Renal cortical epithelial cell (primary cell): ENCODE measurements around the gene PHKA1. TPM values are rescaled to one million over a fixed set of nuclear protein-coding genes. Genes with fewer than 3 reads are reported as not detected.
"Not testable (repeated sequence)": the region's sequence is repeated elsewhere in the genome, so short reads cannot be mapped to it uniquely, and the experiment has no call there.

ENCODE experiments used
- DNase-seq: peaks from one replicate; pipeline ENCODE4 v3.0.0-alpha.2; 2011; ENCODE audit warnings: low read depth
- total RNA-seq: library from RNA; depleted of rRNA; stranded (reverse); fragments of >200 nt; gene quantifications from 2 replicates; pipeline ENCODE4 v1.2.3, GENCODE V29; 2014

The PHKA1 gene
- total RNA-seq: 4.0 and 8.0 TPM in 2 replicates

GRCh38 chrX:72713599-72714477 lies at the start of gene PHKA1:
TSS of gene PHKA1 (minus strand) at chrX:72714306. CDS start at chrX:72713880, 426 bp downstream.
- DNase-seq: not testable (repeated sequence)

GRCh38 chrX:72760454-72760853 lies 46.3 kb upstream of the PHKA1 start:
- DNase-seq: not testable (repeated sequence)

GRCh38 chrX:72748545-72748944 lies 34.4 kb upstream of the PHKA1 start:
- DNase-seq: not testable (repeated sequence)

GRCh38 chrX:72745546-72745945 lies 31.4 kb upstream of the PHKA1 start:
- not testable (repeated sequence) for DNase-seq

- DNase-seq: no peak
Observed at GRCh38 chrX:72735561-72735960, 21.5 kb upstream of the PHKA1 start.

GRCh38 chrX:72733636-72734035 lies 19.5 kb upstream of the PHKA1 start:
- not testable (repeated sequence) for DNase-seq

- DNase-seq: no peak
Observed at GRCh38 chrX:72727846-72728245, 13.7 kb upstream of the PHKA1 start.

GRCh38 chrX:72716766-72717165 lies 2.7 kb upstream of the PHKA1 start:
- DNase-seq: peak; percentile 42

GRCh38 chrX:72715546-72715945 lies 1.4 kb upstream of the PHKA1 start:
- no peak for DNase-seq

- DNase-seq: peak; percentile 53
Observed at GRCh38 chrX:72714478-72714916, 391 bp upstream of the PHKA1 start.

- no peak for DNase-seq
Observed at GRCh38 chrX:72713130-72713529, 976 bp downstream of the PHKA1 start.

GRCh38 chrX:72712094-72712755 lies 1.9 kb downstream of the PHKA1 start:
- DNase-seq: no peak

- DNase-seq: no peak
Observed at GRCh38 chrX:72705814-72706213, 8.3 kb downstream of the PHKA1 start.

- DNase-seq: no peak
Observed at GRCh38 chrX:72705111-72705510, 9.0 kb downstream of the PHKA1 start.

- no peak for DNase-seq
Observed at GRCh38 chrX:72694170-72694569, 19.9 kb downstream of the PHKA1 start.

GRCh38 chrX:72693477-72693876 lies 20.6 kb downstream of the PHKA1 start:
- DNase-seq: no peak

- DNase-seq: no peak
Observed at GRCh38 chrX:72687396-72687795, 26.7 kb downstream of the PHKA1 start.

GRCh38 chrX:72685810-72686456 lies 28.2 kb downstream of the PHKA1 start:
- peak; percentile 26 for DNase-seq

GRCh38 chrX:72685018-72685417 lies 29.1 kb downstream of the PHKA1 start:
- no peak for DNase-seq

GRCh38 chrX:72683631-72684030 lies 30.5 kb downstream of the PHKA1 start:
- DNase-seq: no peak

- peak; percentile 51 for DNase-seq
Observed at GRCh38 chrX:72676465-72676864, 37.6 kb downstream of the PHKA1 start.

- not testable (repeated sequence) for DNase-seq
Observed at GRCh38 chrX:72673951-72674350, 40.2 kb downstream of the PHKA1 start.
